HepG2 (cell line): Measurements from ENCODE around the gene ABCA2.

Experiments used
- HINFP ChIP-seq: sonication (generic); formaldehyde crosslinking; IDR thresholded peaks from 2 replicates; pipeline ENCODE4 v1.4.0; 2020; ENCODE audit warnings: low read depth, mild to moderate bottlenecking, missing genetic modification reagents
- JUN ChIP-seq: sonication (generic); formaldehyde crosslinking; IDR thresholded peaks from 2 replicates; pipeline ENCODE4 v1.4.0; 2020; ENCODE audit warnings: mild to moderate bottlenecking, missing genetic modification reagents
- POLR2A ChIP-seq, 2 experiments: IDR thresholded peaks; 2 replicates each; pipeline ENCODE4 v1.6.1; 2011; ENCODE audit warnings: low read depth in 2 of 2, low read length in 2 of 2, mild to moderate bottlenecking in 1 of 2, moderate library complexity in 1 of 2; ENCODE audit not compliant: insufficient read depth in 1 of 2
- ZNF574 ChIP-seq: sonication (generic); formaldehyde crosslinking; IDR thresholded peaks from 2 replicates; pipeline ENCODE4 v1.4.0; 2020; ENCODE audit warnings: missing genetic modification reagents

GRCh38 chr9:137009938-137010732 lies 17.9 kb downstream of the ABCA2 start:
- no peak for TF ChIP-seq POLR2A (IDR thresholded peaks at IDR 0.05; ENCODE audit: insufficient read depth in 1 of 2, low read depth in 2 of 2, low read length in 2 of 2)
- TF ChIP-seq JUN (CRISPR knock-in tag), result no peak
- TF ChIP-seq ZNF574 (CRISPR knock-in tag), result no peak
- no peak for TF ChIP-seq HINFP (CRISPR knock-in tag)
